GM12891 (cell line): Measurements from ENCODE around the gene PRKCE.

ENCODE experiments used
- DNase-seq: peaks from one replicate; pipeline ENCODE4 v3.0.0; 2011; ENCODE audit warnings: low spot score; ENCODE audit not compliant: insufficient read length
- FAIRE-seq: peaks from 2 replicates; lab custom pipeline; 2011; peaks lifted over from hg19 to GRCh38; lab: Jason Lieb, UNC
- PAX5 ChIP-seq: IDR thresholded peaks from 2 replicates; pipeline ENCODE4 v1.6.1; 2011; ENCODE audit warnings: low read length, moderate library complexity, mild to moderate bottlenecking; ENCODE audit not compliant: insufficient read depth, severe bottlenecking
- POLR2A ChIP-seq: IDR thresholded peaks from 2 replicates; pipeline ENCODE4 v1.6.1; 2011; ENCODE audit warnings: low read depth, low read length, control low read depth
- POLR2AphosphoS5 ChIP-seq: IDR thresholded peaks from 2 replicates; pipeline ENCODE4 v1.6.1; 2011; ENCODE audit warnings: low read depth, low read length, control low read depth
- POU2F2 ChIP-seq: IDR thresholded peaks from 2 replicates; pipeline ENCODE4 v1.6.1; 2011; ENCODE audit warnings: low read depth, mild to moderate bottlenecking, control low read depth, low read length, moderate library complexity
- SPI1 ChIP-seq: IDR thresholded peaks from 2 replicates; pipeline ENCODE4 v1.6.1; 2011; ENCODE audit warnings: low read depth, low read length, control low read depth
- TAF1 ChIP-seq: IDR thresholded peaks from 2 replicates; pipeline ENCODE4 v1.6.1; 2011; ENCODE audit warnings: low read depth, low read length, control low read depth

The PRKCE gene

GRCh38 chr2:45698554-45698953, 47.1 kb downstream of the PRKCE start:
- TF ChIP-seq POLR2A (no peak), TAF1 (no peak), PAX5 (no peak), POLR2AphosphoS5 (no peak), SPI1 (no peak), POU2F2 (no peak)
- DNase-seq, result no peak
- FAIRE-seq, result no peak

GRCh38 chr2:45699032-45699658, 47.7 kb downstream of the PRKCE start:
- TF ChIP-seq SPI1 (no peak), POLR2A (no peak), PAX5 (no peak), POLR2AphosphoS5 (no peak)
- DNase-seq (no peak), FAIRE-seq (peak; percentile 59)

- TF ChIP-seq POLR2AphosphoS5, result no peak
- no peak for TF ChIP-seq SPI1
- no peak for TF ChIP-seq POLR2A
- TF ChIP-seq POU2F2, result no peak
- TF ChIP-seq PAX5, result no peak
- no peak for TF ChIP-seq TAF1
- DNase-seq, result no peak
- FAIRE-seq, result peak; percentile 23
These were observed 49.0 kb downstream of the PRKCE start for GRCh38 chr2:45700407-45701013.

GRCh38 chr2:45705233-45705632, 53.8 kb downstream of the PRKCE start:
- no peak for DNase-seq
- no peak for FAIRE-seq
- TF ChIP-seq POU2F2, result no peak
- TF ChIP-seq POLR2AphosphoS5, result no peak
- no peak for TF ChIP-seq POLR2A
- TF ChIP-seq TAF1, result no peak
- no peak for TF ChIP-seq PAX5
- TF ChIP-seq SPI1, result no peak

- FAIRE-seq (no peak), DNase-seq (no peak)
- TF ChIP-seq PAX5 (no peak), POLR2AphosphoS5 (no peak), SPI1 (no peak), POU2F2 (no peak), TAF1 (no peak), POLR2A (no peak)
These were observed 54.6 kb downstream of the PRKCE start for GRCh38 chr2:45706033-45706432.

- no peak for FAIRE-seq
- TF ChIP-seq PAX5 (no peak), POLR2A (no peak), TAF1 (no peak), POLR2AphosphoS5 (no peak), SPI1 (no peak)
- no peak for DNase-seq
These were observed 55.5 kb downstream of the PRKCE start for GRCh38 chr2:45707006-45707405.

- DNase-seq (no peak), FAIRE-seq (no peak)
- no peak for TF ChIP-seq TAF1
- no peak for TF ChIP-seq PAX5
- no peak for TF ChIP-seq POLR2A
- no peak for TF ChIP-seq POLR2AphosphoS5
- TF ChIP-seq POU2F2, result no peak
These were observed 56.2 kb downstream of the PRKCE start for GRCh38 chr2:45707661-45708060.

GRCh38 chr2:45708501-45708900, 57.0 kb downstream of the PRKCE start:
- DNase-seq, result no peak
- no peak for FAIRE-seq
- TF ChIP-seq POU2F2 (no peak), POLR2A (no peak)

GRCh38 chr2:45709137-45709536, 57.7 kb downstream of the PRKCE start:
- FAIRE-seq, result no peak
- no peak for DNase-seq
- TF ChIP-seq SPI1 (no peak), POLR2AphosphoS5 (no peak), POLR2A (no peak), PAX5 (no peak), POU2F2 (no peak), TAF1 (no peak)

GRCh38 chr2:45710468-45710867, 59.0 kb downstream of the PRKCE start:
- TF ChIP-seq POU2F2, result no peak
- TF ChIP-seq SPI1, result no peak
- no peak for TF ChIP-seq TAF1
- no peak for TF ChIP-seq PAX5
- TF ChIP-seq POLR2A, result no peak
- no peak for TF ChIP-seq POLR2AphosphoS5
- DNase-seq (no peak), FAIRE-seq (no peak)

- DNase-seq (no peak), FAIRE-seq (no peak)
- TF ChIP-seq POU2F2, result no peak
- no peak for TF ChIP-seq SPI1
- TF ChIP-seq POLR2AphosphoS5, result no peak
- no peak for TF ChIP-seq TAF1
- TF ChIP-seq PAX5, result no peak
- TF ChIP-seq POLR2A, result no peak
These were observed 59.7 kb downstream of the PRKCE start for GRCh38 chr2:45711224-45711623.
